Measurements from ENCODE around the gene CDH13.

The CDH13 gene

DNA sequence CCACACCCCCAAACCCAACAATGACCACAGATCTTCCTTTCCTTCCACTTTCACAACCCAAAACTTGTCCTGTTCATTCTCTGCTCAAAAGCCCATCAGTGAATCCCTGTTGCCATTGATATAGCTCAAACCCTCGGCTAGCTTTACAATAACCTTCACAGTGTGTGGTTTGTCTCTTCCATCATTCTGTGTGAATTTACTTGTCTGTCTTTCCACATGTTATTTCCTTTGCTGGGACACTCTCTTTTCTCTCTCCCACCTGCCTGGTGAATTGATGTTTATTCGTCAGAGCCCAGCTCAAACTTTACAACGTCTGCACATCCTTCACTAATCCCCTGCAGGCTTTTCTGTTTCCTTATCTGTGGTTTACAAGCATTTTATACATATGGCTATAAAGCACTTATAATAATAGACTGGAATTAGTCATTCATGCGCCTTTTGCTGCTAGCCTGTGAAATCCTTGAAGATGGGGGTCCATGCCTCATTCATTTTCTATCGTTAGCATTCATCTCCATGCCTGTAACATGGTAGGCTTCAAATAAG, 114.4 kb downstream of the CDH13 start:
- Histone ChIP-seq H3K27ac (ENCODE audit: low read depth, low read length) (no peak overlapping the region), H3K4me3 (ENCODE audit: low read depth, low read length) (no peak overlapping the region), H3K27me3 (ENCODE audit: control insufficient read depth, insufficient read depth, low read length) (no peaks in the 10 kb centered on the region)

DNA sequence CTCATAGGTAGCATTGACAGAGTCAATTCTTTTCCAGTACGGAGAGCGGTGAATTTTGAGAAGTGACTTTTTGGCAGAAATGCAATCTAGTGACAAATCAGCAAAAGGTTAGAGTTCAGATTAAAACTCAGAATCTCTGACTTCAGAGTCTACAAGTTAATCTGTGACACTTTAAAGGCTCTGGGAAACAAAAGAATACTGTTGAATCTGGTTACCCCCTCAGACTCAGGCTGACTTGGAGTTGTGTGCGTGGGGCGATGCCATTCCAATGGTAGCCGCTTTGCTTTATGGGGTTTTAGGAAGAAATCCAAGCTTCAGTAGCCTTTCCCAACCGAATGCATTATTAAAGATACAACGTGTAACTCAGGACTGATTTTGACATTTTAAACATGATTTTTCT, 118.2 kb downstream of the CDH13 start:
- Histone ChIP-seq H3K4me3 (ENCODE audit: low read depth, low read length) (no peak overlapping the region), H3K4me1 (ENCODE audit: control insufficient read depth, insufficient read depth, low read length) (peaks cover 15% of the 10 kb centered on the region), H3K9ac (ENCODE audit: low read length) (no peak overlapping the region), H3K27ac (ENCODE audit: low read depth, low read length) (no peak overlapping the region), H3K9me3 (ENCODE audit: control insufficient read depth, insufficient read depth, low read depth, low read length) (0 out of 2 replicates have a peak, but pooled peaks cover 2% of the 10 kb centered on the region), H3K27me3 (ENCODE audit: control insufficient read depth, insufficient read depth, low read length) (no peaks in the 10 kb centered on the region), H3K36me3 (ENCODE audit: control insufficient read depth, insufficient read depth, low read length) (no peaks in the 10 kb centered on the region)

More for the DNA sequence above, 114.4 kb downstream of the CDH13 start:
- Histone ChIP-seq H3K9me3 (ENCODE audit: control insufficient read depth, insufficient read depth, low read depth, low read length) (0 out of 2 replicates have a peak, but pooled peaks cover 2% of the 10 kb centered on the region), H3K4me1 (ENCODE audit: control insufficient read depth, insufficient read depth, low read length) (no peaks in the 10 kb centered on the region), H3K36me3 (ENCODE audit: control insufficient read depth, insufficient read depth, low read length) (no peaks in the 10 kb centered on the region), H3K9ac (ENCODE audit: low read length) (no peak overlapping the region)

DNA sequence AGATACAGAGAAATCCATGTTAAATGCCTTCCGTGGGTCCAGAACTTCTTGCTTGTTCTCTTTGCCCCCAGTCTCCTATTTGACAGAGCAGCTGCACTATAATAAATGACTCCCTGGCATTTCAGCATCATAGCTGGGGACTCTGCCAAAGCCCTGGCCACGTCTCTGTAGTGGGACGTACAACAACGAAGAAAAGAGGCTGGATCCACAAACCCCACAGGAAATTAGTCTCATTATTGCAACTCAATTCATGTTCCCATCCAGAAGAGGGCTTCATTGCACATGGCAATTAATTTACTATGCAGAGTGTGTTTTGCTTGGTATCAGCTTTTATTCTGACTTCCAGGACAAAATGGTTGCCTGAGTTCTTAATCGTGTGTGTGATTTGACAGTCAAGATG, 121.3 kb downstream of the CDH13 start:
- H3K9ac ChIP-seq (ENCODE audit: low read length), result no peak overlapping the region
- peaks cover 15% of the 10 kb centered on the region for H3K4me1 ChIP-seq (ENCODE audit: control insufficient read depth, insufficient read depth, low read length)
- no peaks in the 10 kb centered on the region for H3K9me3 ChIP-seq (ENCODE audit: control insufficient read depth, insufficient read depth, low read depth, low read length)
- H3K36me3 ChIP-seq (ENCODE audit: control insufficient read depth, insufficient read depth, low read length), result no peaks in the 10 kb centered on the region
- H3K4me3 ChIP-seq (ENCODE audit: low read depth, low read length), result no peak overlapping the region
- no peak overlapping the region for H3K27ac ChIP-seq (ENCODE audit: low read depth, low read length)
- H3K27me3 ChIP-seq (ENCODE audit: control insufficient read depth, insufficient read depth, low read length), result no peaks in the 10 kb centered on the region

DNA sequence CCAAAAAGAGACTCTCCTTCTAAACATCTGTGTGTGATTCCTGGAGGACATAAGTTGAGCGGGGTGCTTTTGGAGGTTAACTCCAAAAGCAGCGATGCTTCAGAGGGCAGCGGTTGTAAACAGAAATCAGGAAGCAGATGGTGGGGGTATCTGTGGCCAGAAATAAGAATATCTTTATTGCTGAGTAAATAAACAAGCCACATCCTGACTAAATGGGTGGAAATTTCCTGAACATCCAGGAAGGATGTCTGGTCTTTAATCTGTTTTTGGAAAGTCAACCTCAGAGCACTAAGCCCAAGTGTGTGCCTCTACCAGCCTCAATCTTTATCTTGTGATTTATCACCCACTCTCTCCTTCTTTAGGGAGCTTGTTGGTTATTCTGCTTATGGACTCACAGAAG, 123.3 kb downstream of the CDH13 start:
- Histone ChIP-seq H3K4me3 (ENCODE audit: low read depth, low read length) (no peak overlapping the region), H3K27ac (ENCODE audit: low read depth, low read length) (no peak overlapping the region), H3K27me3 (ENCODE audit: control insufficient read depth, insufficient read depth, low read length) (no peaks in the 10 kb centered on the region), H3K36me3 (ENCODE audit: control insufficient read depth, insufficient read depth, low read length) (no peaks in the 10 kb centered on the region), H3K9me3 (ENCODE audit: control insufficient read depth, insufficient read depth, low read depth, low read length) (no peaks in the 10 kb centered on the region), H3K4me1 (ENCODE audit: control insufficient read depth, insufficient read depth, low read length) (peaks cover 15% of the 10 kb centered on the region), H3K9ac (ENCODE audit: low read length) (no peak overlapping the region)

DNA sequence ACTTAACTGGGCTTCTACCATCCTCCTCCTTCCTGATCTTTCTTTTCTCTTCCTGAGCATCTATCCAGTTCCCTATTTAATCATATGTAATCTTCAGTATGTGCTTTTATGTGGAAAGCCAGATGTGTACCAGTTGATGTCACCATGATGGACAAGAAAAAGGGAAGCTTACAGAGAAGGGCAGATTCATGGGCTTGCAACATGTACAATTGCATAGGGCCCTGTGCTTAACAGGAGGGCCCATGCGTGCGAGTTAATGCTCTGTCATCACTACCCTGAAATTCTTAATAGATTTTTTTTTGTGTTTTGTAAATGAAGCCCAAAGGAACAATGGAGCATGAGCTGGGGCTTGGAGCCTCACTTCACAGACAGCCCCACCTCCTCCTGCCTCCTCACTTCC, 124.3 kb downstream of the CDH13 start:
- no peak overlapping the region for H3K27ac ChIP-seq (ENCODE audit: low read depth, low read length)
- H3K9ac ChIP-seq (ENCODE audit: low read length), result no peak overlapping the region
- H3K36me3 ChIP-seq (ENCODE audit: control insufficient read depth, insufficient read depth, low read length), result no peaks in the 10 kb centered on the region
- no peak overlapping the region for H3K4me3 ChIP-seq (ENCODE audit: low read depth, low read length)
- H3K9me3 ChIP-seq (ENCODE audit: control insufficient read depth, insufficient read depth, low read depth, low read length), result no peaks in the 10 kb centered on the region
- peaks cover 16% of the 10 kb centered on the region for H3K4me1 ChIP-seq (ENCODE audit: control insufficient read depth, insufficient read depth, low read length)
- H3K27me3 ChIP-seq (ENCODE audit: control insufficient read depth, insufficient read depth, low read length), result no peaks in the 10 kb centered on the region

DNA sequence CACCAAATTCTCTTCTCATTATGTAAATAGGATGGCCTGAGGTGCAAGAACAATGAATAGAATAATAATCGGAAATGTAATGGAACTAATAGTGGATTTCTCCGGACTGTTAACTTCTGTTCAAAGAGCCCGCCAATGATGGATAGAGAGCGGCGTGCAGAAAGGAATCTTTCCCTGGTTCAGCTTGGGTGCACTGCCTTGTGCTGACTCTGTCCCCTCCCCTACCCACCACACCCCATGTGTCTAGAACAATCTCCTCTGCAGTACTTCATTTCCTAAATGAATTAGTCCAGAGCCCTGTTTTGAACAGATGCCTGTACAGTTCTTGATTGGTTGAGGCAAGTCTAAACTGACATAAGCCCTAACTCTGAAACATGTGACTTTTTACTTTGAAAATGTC, 125.4 kb downstream of the CDH13 start:
- peaks cover 20% of the 10 kb centered on the region for H3K4me1 ChIP-seq (ENCODE audit: control insufficient read depth, insufficient read depth, low read length)
- H3K27ac ChIP-seq (ENCODE audit: low read depth, low read length), result no peak overlapping the region
- H3K9ac ChIP-seq (ENCODE audit: low read length), result no peak overlapping the region
- no peaks in the 10 kb centered on the region for H3K36me3 ChIP-seq (ENCODE audit: control insufficient read depth, insufficient read depth, low read length)
- H3K9me3 ChIP-seq (ENCODE audit: control insufficient read depth, insufficient read depth, low read depth, low read length), result no peaks in the 10 kb centered on the region
- H3K4me3 ChIP-seq (ENCODE audit: low read depth, low read length), result no peak overlapping the region
- H3K27me3 ChIP-seq (ENCODE audit: control insufficient read depth, insufficient read depth, low read length), result no peaks in the 10 kb centered on the region

DNA sequence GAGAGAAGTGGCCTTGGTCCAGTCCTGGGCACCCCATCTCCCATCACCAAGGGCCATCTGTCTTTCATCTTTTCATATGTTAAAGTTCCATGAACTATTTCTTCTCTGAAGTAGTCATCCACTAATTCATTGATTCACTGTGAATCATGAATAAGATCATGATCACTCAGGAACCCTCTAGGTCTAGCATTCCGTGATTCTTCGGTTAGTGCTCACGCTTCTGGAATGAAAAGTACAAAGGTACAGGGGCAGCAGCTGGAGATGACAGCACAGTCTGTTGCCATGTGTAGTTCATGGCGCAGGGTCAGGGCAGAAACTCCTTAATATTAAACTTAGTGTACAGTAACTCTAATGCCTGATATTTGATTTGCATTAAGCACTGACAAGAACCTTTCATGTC, 127.1 kb downstream of the CDH13 start:
- no peaks in the 10 kb centered on the region for H3K9me3 ChIP-seq (ENCODE audit: control insufficient read depth, insufficient read depth, low read depth, low read length)
- H3K4me3 ChIP-seq (ENCODE audit: low read depth, low read length), result no peak overlapping the region
- H3K36me3 ChIP-seq (ENCODE audit: control insufficient read depth, insufficient read depth, low read length), result no peaks in the 10 kb centered on the region
- H3K27me3 ChIP-seq (ENCODE audit: control insufficient read depth, insufficient read depth, low read length), result no peaks in the 10 kb centered on the region
- H3K27ac ChIP-seq (ENCODE audit: low read depth, low read length), result no peak overlapping the region
- H3K4me1 ChIP-seq (ENCODE audit: control insufficient read depth, insufficient read depth, low read length), result peaks cover 14% of the 10 kb centered on the region
- H3K9ac ChIP-seq (ENCODE audit: low read length), result no peak overlapping the region

DNA sequence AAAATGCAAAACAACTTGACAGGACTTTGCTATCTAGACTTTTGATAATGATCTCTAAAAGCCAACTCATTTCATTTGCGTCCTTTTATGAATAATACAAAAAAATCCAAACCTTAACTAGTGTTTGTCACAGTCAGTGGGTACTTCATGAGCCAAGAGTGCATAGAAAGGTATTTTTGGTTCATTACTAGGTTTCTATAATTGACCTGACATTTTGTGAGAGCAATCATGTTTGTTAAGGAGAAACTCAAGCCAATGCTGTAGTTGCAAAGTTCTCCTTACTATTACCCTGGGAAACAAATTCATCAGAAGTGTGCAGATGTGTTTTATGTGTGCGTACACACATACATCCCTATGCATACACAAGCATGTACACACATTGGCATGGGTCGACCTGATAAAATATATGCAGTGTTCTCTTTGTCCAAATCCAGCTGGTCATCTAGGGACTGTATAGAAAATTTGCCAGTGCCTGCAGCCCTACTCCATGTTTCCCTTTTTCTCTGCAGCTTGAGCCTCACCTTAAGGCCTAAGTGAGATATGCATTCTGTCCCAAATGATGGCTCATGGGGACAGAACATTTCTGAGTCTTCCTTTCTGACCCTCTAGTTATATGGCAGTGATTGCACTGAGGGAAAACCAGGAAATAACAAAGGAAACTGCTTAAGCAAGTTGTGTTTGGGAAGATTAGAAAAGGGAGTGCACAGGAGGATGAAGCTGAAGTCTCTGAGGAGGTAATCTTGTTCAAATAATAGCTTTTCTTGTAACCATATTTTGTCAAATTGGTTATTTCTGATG, 128.1 kb downstream of the CDH13 start:
- H3K36me3 ChIP-seq (ENCODE audit: control insufficient read depth, insufficient read depth, low read length), result no peaks in the 10 kb centered on the region
- no peak overlapping the region for H3K27ac ChIP-seq (ENCODE audit: low read depth, low read length)
- no peak overlapping the region for H3K4me3 ChIP-seq (ENCODE audit: low read depth, low read length)
- H3K27me3 ChIP-seq (ENCODE audit: control insufficient read depth, insufficient read depth, low read length), result no peaks in the 10 kb centered on the region
- no peaks in the 10 kb centered on the region for H3K9me3 ChIP-seq (ENCODE audit: control insufficient read depth, insufficient read depth, low read depth, low read length)
- H3K9ac ChIP-seq (ENCODE audit: low read length), result no peak overlapping the region
- peaks cover 18% of the 10 kb centered on the region for H3K4me1 ChIP-seq (ENCODE audit: control insufficient read depth, insufficient read depth, low read length)

DNA sequence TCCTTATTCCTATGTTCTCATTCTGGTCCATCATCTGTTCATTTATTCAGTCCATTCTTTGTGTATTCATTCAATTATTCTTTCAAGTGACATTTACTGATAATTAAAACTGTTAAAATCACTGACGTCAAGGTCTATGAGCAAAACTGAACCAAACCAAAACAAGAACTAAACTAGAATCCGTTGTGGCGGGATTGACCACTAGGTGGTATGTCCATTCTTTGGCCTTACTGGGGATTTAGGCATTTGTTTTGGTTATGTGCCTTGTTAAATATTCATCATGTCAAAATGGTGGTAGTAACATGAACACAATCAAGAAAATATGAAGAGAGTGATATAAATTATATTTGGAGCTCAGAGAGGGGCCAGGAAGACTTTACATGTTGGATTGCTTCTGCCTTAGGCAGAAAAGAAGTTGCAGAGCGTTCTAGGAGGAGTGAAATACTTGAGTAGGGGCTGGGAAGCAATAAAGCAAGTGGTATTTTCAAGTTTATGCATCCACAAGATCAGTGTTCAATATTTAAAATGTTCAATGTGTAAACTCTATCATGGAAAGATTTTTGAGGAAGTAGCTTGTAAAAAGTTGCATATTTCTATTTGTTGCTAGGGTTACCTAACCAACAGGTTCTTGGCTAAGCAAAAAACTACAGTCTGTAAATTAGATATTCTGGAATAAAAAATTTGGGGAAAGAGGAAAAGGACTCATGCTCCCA, 129.0 kb downstream of the CDH13 start:
- no peak overlapping the region for H3K4me3 ChIP-seq (ENCODE audit: low read depth, low read length)
- H3K36me3 ChIP-seq (ENCODE audit: control insufficient read depth, insufficient read depth, low read length), result no peaks in the 10 kb centered on the region
- no peaks in the 10 kb centered on the region for H3K9me3 ChIP-seq (ENCODE audit: control insufficient read depth, insufficient read depth, low read depth, low read length)
- H3K27me3 ChIP-seq (ENCODE audit: control insufficient read depth, insufficient read depth, low read length), result no peaks in the 10 kb centered on the region
- no peak overlapping the region for H3K9ac ChIP-seq (ENCODE audit: low read length)
- H3K27ac ChIP-seq (ENCODE audit: low read depth, low read length), result no peak overlapping the region
- H3K4me1 ChIP-seq (ENCODE audit: control insufficient read depth, insufficient read depth, low read length), result peaks cover 18% of the 10 kb centered on the region

DNA sequence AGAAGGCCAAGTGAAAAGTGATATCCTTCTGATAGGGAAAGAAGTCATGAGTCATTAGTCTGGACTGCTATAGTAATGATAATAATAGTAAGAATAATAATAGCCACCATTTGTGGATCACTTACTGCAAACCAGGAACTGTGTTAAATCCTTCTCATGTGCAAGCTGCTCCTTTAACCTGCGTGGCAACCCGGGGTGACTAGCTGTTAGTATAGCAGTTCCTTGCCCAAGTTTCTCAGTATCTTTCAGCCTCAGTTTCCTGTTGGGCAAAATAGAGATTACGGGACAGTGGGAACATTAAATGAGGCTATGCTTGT, 129.5 kb downstream of the CDH13 start:
- Histone ChIP-seq H3K36me3 (ENCODE audit: control insufficient read depth, insufficient read depth, low read length) (no peaks in the 10 kb centered on the region), H3K27ac (ENCODE audit: low read depth, low read length) (no peak overlapping the region), H3K4me3 (ENCODE audit: low read depth, low read length) (no peak overlapping the region), H3K9me3 (ENCODE audit: control insufficient read depth, insufficient read depth, low read depth, low read length) (no peaks in the 10 kb centered on the region), H3K4me1 (ENCODE audit: control insufficient read depth, insufficient read depth, low read length) (peaks cover 18% of the 10 kb centered on the region), H3K9ac (ENCODE audit: low read length) (no peak overlapping the region), H3K27me3 (ENCODE audit: control insufficient read depth, insufficient read depth, low read length) (no peaks in the 10 kb centered on the region)

DNA sequence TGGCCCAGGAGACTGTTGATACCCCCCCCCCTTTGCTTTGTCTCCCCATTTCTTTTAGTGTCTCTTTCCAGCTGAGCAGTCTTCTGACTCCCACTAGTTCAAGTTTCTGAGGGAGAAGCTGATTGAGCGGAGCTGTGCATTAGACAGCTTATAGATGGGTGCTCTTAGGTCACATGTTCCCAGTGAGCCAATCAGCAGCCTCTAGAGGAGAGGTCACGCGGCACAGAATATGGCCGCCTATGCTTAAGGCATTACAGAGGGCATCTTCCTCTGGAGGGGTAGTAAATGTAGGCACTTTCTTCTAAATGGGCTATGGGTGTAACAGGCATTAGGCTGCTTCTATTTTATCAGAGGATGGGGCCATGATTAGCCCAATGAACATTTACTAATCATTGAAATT, 131.6 kb downstream of the CDH13 start:
- no peak overlapping the region for H3K4me3 ChIP-seq (ENCODE audit: low read depth, low read length)
- no peaks in the 10 kb centered on the region for H3K36me3 ChIP-seq (ENCODE audit: control insufficient read depth, insufficient read depth, low read length)
- no peak overlapping the region for H3K9ac ChIP-seq (ENCODE audit: low read length)
- H3K9me3 ChIP-seq (ENCODE audit: control insufficient read depth, insufficient read depth, low read depth, low read length), result no peaks in the 10 kb centered on the region
- H3K27me3 ChIP-seq (ENCODE audit: control insufficient read depth, insufficient read depth, low read length), result no peaks in the 10 kb centered on the region
- H3K4me1 ChIP-seq (ENCODE audit: control insufficient read depth, insufficient read depth, low read length), result peaks cover 18% of the 10 kb centered on the region
- H3K27ac ChIP-seq (ENCODE audit: low read depth, low read length), result no peak overlapping the region
